ENCODE data around the gene TRAM2. TPM values are rescaled to one million over a fixed set of nuclear protein-coding genes. Genes with fewer than 3 reads are reported as not detected.
A peak's percentile ranks its signal among the peaks of the same experiment; 100 is the strongest.

TRAM2 gene
- total and polyA plus RNA-seq, 9 of the 15 experiments (the other 6 are each of a cell fraction or from before 2014, with no cell fraction given), result 2.6 to 13.3 (median 8.9) TPM

- no peak for TF ChIP-seq CTCFL (IDR thresholded peaks at IDR 0.05; ENCODE audit: borderline replicate concordance, insufficient read depth, low read depth, low read length, poor library complexity, severe bottlenecking)
- TF ChIP-seq ZFPM2 (CRISPR knock-in tag; IDR thresholded peaks at IDR 0.05), result no peak
- TF ChIP-seq ZNF316 (IDR thresholded peaks at IDR 0.05), result peak; percentile 32; the same call in 1 of the 2 replicates
- TF ChIP-seq CBFA2T2 (conservative IDR thresholded peaks at IDR 0.05), result peak; percentile 56
- TF ChIP-seq MAFK (IDR thresholded peaks at IDR 0.05; ENCODE audit: low read length), result peak; percentile 42
- TF ChIP-seq SRF (CRISPR knock-in tag; IDR thresholded peaks at IDR 0.05), result peak in 1 of 2 experiments; percentile 84; a peak in 2 of 4 replicates
- peak; percentile 20; the same call in 1 of the 2 replicates for TF ChIP-seq CREB3 (tag; conservative IDR thresholded peaks at IDR 0.05; ENCODE audit: low read depth)
- TF ChIP-seq ZNF584 (CRISPR knock-in tag; IDR thresholded peaks at IDR 0.05; ENCODE audit: low read depth), result peak; percentile 86
- peak; percentile 78 for TF ChIP-seq SUPT5H (IDR thresholded peaks at IDR 0.05)
- TF ChIP-seq MIER1 (IDR thresholded peaks at IDR 0.05; ENCODE audit: low read depth), result no peak
- TF ChIP-seq TAF7 (tag; IDR thresholded peaks at IDR 0.05), result peak; percentile 85
- TF ChIP-seq HDAC1 (IDR thresholded peaks at IDR 0.05), result peak in 1 of 2 experiments; percentile 67; a peak in 2 of 4 replicates
- 0 out of 2 replicates have a peak, but pooled peaks have one; percentile 35 for TF ChIP-seq CXXC5 (CRISPR knock-in tag; IDR thresholded peaks at IDR 0.05)
- TF ChIP-seq CBFA2T3 (IDR thresholded peaks at IDR 0.05), result peak; percentile 77
- peak; percentile 59; the same call in 1 of the 2 replicates for TF ChIP-seq SMAD4 (CRISPR knock-in tag; conservative IDR thresholded peaks at IDR 0.05)
- peak; percentile 88 for TF ChIP-seq ZNF592 (IDR thresholded peaks at IDR 0.05)
- TF ChIP-seq TCF3 (CRISPR knock-in tag; IDR thresholded peaks at IDR 0.05), result peak; percentile 57
- TF ChIP-seq NEUROD1 (IDR thresholded peaks at IDR 0.05; ENCODE audit: borderline replicate concordance, low read depth, low read length, partially characterized antibody), result peak; percentile 87
- TF ChIP-seq ZKSCAN1 (IDR thresholded peaks at IDR 0.05; ENCODE audit: low read depth, low read length), result peak; percentile 76; the same call in 1 of the 2 replicates
- TF ChIP-seq HLTF (IDR thresholded peaks at IDR 0.05), result no peak
Observed at GRCh38 chr6:52517502-52518278, 59.2 kb downstream of the TRAM2 start (continued).
